HCT116 (cell line): ENCODE results near the gene TBC1D4. TPM values are rescaled to one million over a fixed set of nuclear protein-coding genes. Genes with fewer than 3 reads are reported as not detected.
A peak's percentile ranks its signal among the peaks of the same experiment; 100 is the strongest.

Experiments used
- ATAC-seq: fragments of 200-7000 bp; cut with Tn5 transposase; 2 replicates; pipeline ENCODE4 v1.9.1; 2020; ENCODE audit warnings: mild to moderate bottlenecking, moderate library complexity
- BruUV-seq: library from RNA; stranded (reverse); fragments of 400-500 nt; replicated peaks from 2 replicates; lab custom pipeline; 2021; lab: Mats Ljungman, UMichigan
- CTCF ChIA-PET: fragments of 300-600 bp; sonication (Branson Sonifier 250); formaldehyde crosslinking; loops from one replicate; lab custom pipeline; 2021; ENCODE audit warnings: antibody characterized with exemption; lab: Charles Lee
- POLR2A ChIA-PET: fragments of 300-600, 350-600 bp; sonication (Branson Sonifier 250); formaldehyde crosslinking; loops from one replicate; lab custom pipeline; 2021; ENCODE audit warnings: antibody characterized with exemption; lab: Charles Lee
- RAD21 ChIA-PET, 2 experiments: fragments of 300-600 bp; sonication (Branson Sonifier 250); formaldehyde crosslinking; loops; one replicate each; lab custom pipeline; 2023; ENCODE audit warnings: low total read pairs in 2 of 2; ENCODE audit not compliant: uncharacterized antibody in 2 of 2, unreplicated experiment in 2 of 2, low non-redundant PET in 1 of 2; lab: Charles Lee
- DNase-seq: peaks from one replicate; pipeline ENCODE4 v3.0.0-alpha.2; 2010; ENCODE audit warnings: low read depth, low spot score
- H2AFZ ChIP-seq: fragments of 200-600 bp; shearing (Covaris generic), sonication (generic); 2 replicates; pipeline ENCODE4 v1.6.1; 2017; ENCODE audit warnings: low read depth, mixed run types, mixed read lengths, antibody characterized with exemption, low read length; ENCODE audit not compliant: poor library complexity, severe bottlenecking
- H3K27ac ChIP-seq: 2 replicates; pipeline ENCODE4 v1.5.1; 2012; ENCODE audit warnings: low read depth, low read length
- H3K27me3 ChIP-seq: fragments of 200-600 bp; sonication (generic); 2 replicates; pipeline ENCODE4 v1.6.1; 2016; ENCODE audit warnings: mixed run types, low read length, mixed read lengths; ENCODE audit not compliant: insufficient read depth
- H3K36me3 ChIP-seq, 2 experiments: fragments of 200-500 bp in 1 of 2; fragments of 200-600 bp in 1 of 2; sonication (Bioruptor generic) in 1 of 2; sonication (generic) in 1 of 2; 2 replicates each; pipeline versions ENCODE4 v1.5.1 to v1.6.1; 2014 to 2016; ENCODE audit warnings: low read length in 2 of 2, inconsistent platforms in 1 of 2, mixed read lengths in 1 of 2, mixed run types in 1 of 2; ENCODE audit not compliant: insufficient read depth in 2 of 2, control insufficient read depth in 1 of 2
- H3K4me1 ChIP-seq, 2 experiments: fragments of 200-600 bp in 1 of 2; sonication (generic) in 1 of 2; 2 replicates each; pipeline versions ENCODE4 v1.5.1 to v1.6.1; 2012 to 2017; ENCODE audit warnings: low read length in 2 of 2, inconsistent platforms in 1 of 2, mild to moderate bottlenecking in 1 of 2, mixed read lengths in 1 of 2, mixed run types in 1 of 2, moderate library complexity in 1 of 2; ENCODE audit not compliant: insufficient read depth in 2 of 2, control insufficient read depth in 1 of 2
- H3K4me2 ChIP-seq: fragments of 200-600 bp; sonication (generic); 2 replicates; pipeline ENCODE4 v1.6.1; 2017; ENCODE audit warnings: mixed run types, low read length, mixed read lengths
- H3K4me3 ChIP-seq, 2 experiments: fragments of 200-600 bp in 1 of 2; sonication (generic) in 1 of 2; replicated peaks in 1 of 2; 2 replicates each; pipeline ENCODE4 v1.5.1; 2011 to 2016; ENCODE audit warnings: low read length in 2 of 2, control low read depth in 1 of 2, low read depth in 1 of 2, mild to moderate bottlenecking in 1 of 2, mixed read lengths in 1 of 2, mixed run types in 1 of 2
- H3K79me2 ChIP-seq: fragments of 200-600 bp; sonication (generic); 2 replicates; pipeline ENCODE4 v1.6.1; 2017; ENCODE audit warnings: mild to moderate bottlenecking, mixed run types, low read length, moderate library complexity, mixed read lengths; ENCODE audit not compliant: insufficient read depth
- H3K9ac ChIP-seq: fragments of 200-600 bp; sonication (generic); 2 replicates; pipeline ENCODE4 v1.6.1; 2016; ENCODE audit warnings: low read length, mixed read lengths
- H3K9me2 ChIP-seq: fragments of 200-600 bp; sonication (generic), shearing (Covaris generic); 2 replicates; pipeline ENCODE4 v1.6.1; 2017; ENCODE audit warnings: mixed run types, mild to moderate bottlenecking, moderate library complexity; ENCODE audit not compliant: insufficient read depth
- H3K9me3 ChIP-seq, 2 experiments: fragments of 200-500 bp in 1 of 2; fragments of 200-600 bp in 1 of 2; sonication (Bioruptor generic) in 1 of 2; sonication (generic) in 1 of 2; 2 replicates each; pipeline ENCODE4 v1.6.1; 2014 to 2017; ENCODE audit warnings: low read length in 2 of 2, mixed read lengths in 2 of 2, inconsistent platforms in 1 of 2, low read depth in 1 of 2, mild to moderate bottlenecking in 1 of 2, mixed run types in 1 of 2, moderate library complexity in 1 of 2; ENCODE audit not compliant: control insufficient read depth in 1 of 2, insufficient read depth in 1 of 2
- H4K20me1 ChIP-seq: fragments of 200-600 bp; sonication (generic), shearing (Covaris generic); 2 replicates; pipeline ENCODE4 v1.6.1; 2017; ENCODE audit warnings: mixed run types, mild to moderate bottlenecking, moderate library complexity; ENCODE audit not compliant: insufficient read depth
- CEBPB ChIP-seq: IDR thresholded peaks from 2 replicates; pipeline ENCODE4 v1.6.1; 2012; ENCODE audit warnings: low read depth
- CTCF ChIP-seq, 3 experiments: fragments of 200-600 bp in 1 of 3; sonication (generic) in 1 of 3; IDR thresholded peaks in 2 of 3; conservative IDR thresholded peaks in 1 of 3; 2 replicates each; pipeline ENCODE4 v1.5.1; 2012 to 2017; ENCODE audit warnings: low read depth in 2 of 3, low read length in 2 of 3, antibody characterized with exemption in 1 of 3, borderline replicate concordance in 1 of 3, control low read depth in 1 of 3, mild to moderate bottlenecking in 1 of 3, mixed read lengths in 1 of 3, mixed run types in 1 of 3, moderate library complexity in 1 of 3; ENCODE audit not compliant: insufficient read depth in 1 of 3
- EGR1 ChIP-seq: IDR thresholded peaks from 2 replicates; pipeline ENCODE4 v1.6.1; 2012; ENCODE audit warnings: low read depth
- ELF1 ChIP-seq: IDR thresholded peaks from 2 replicates; pipeline ENCODE4 v1.6.1; 2012; ENCODE audit warnings: low read depth, borderline replicate concordance
- EZH2phosphoT487 ChIP-seq: fragments of 200-600 bp; IDR thresholded peaks from 2 replicates; pipeline ENCODE4 v1.6.1; 2018; ENCODE audit warnings: antibody characterized with exemption, borderline replicate concordance
- FOSL1 ChIP-seq: IDR thresholded peaks from 2 replicates; pipeline ENCODE4 v1.6.1; 2012; ENCODE audit warnings: low read depth
- JUND ChIP-seq: IDR thresholded peaks from 2 replicates; pipeline ENCODE4 v1.6.1; 2012
- POLR2A ChIP-seq: IDR thresholded peaks from 2 replicates; pipeline ENCODE4 v1.7.0; 2011; ENCODE audit warnings: borderline replicate concordance; ENCODE audit not compliant: insufficient read depth, insufficient read length; ENCODE audit errors: extremely low read depth
- REST ChIP-seq: IDR thresholded peaks from 2 replicates; pipeline ENCODE4 v1.6.1; 2012; ENCODE audit warnings: low read depth
- TCF7L2 ChIP-seq: IDR thresholded peaks from 2 replicates; pipeline ENCODE4 v1.7.0; 2011; ENCODE audit warnings: borderline replicate concordance, inconsistent platforms; ENCODE audit not compliant: insufficient read depth, insufficient read length; ENCODE audit errors: extremely low read depth
- ZBTB33 ChIP-seq: IDR thresholded peaks from 2 replicates; pipeline ENCODE4 v1.6.1; 2011; ENCODE audit warnings: mild to moderate bottlenecking, low read length, moderate library complexity; ENCODE audit not compliant: insufficient replicate concordance; ENCODE audit errors: extremely low read depth
- ZNF274 ChIP-seq: fragments of 200-500 bp; sonication (Bioruptor generic); IDR thresholded peaks from 2 replicates; pipeline ENCODE4 v1.6.1; 2014; ENCODE audit warnings: mild to moderate bottlenecking, low read depth, low read length, inconsistent platforms
- intact Hi-C: fragments of 100-400 bp; cut with micrococcal nuclease; formaldehyde crosslinking; loops from 2 replicates; pipeline ENCODE4 v1.10.0; 2022
- total RNA-seq: library from RNA; stranded (reverse); gene quantifications from one replicate; pipeline ENCODE4 v1.2.1, GENCODE V29; 2021; ENCODE audit not compliant: unreplicated experiment

Gene TBC1D4
- total RNA-seq, 1 experiment from 2014 or later = 24.6 TPM

GRCh38 chr13:75492389-75492788 is 10.4 kb upstream of the TBC1D4 start:
- RAD21 ChIA-PET = no interaction called here
- no peak for DNase-seq

GRCh38 chr13:75491376-75491775 is 9.4 kb upstream of the TBC1D4 start:
- H3K36me3 ChIP-seq = no peaks in the 10 kb centered on the region
- intact Hi-C loops = no loop called here
- DNase-seq (no peak), ATAC-seq (no peak)
- H2AFZ ChIP-seq = no peak overlapping the region
- H3K4me1 ChIP-seq = peaks cover 1 to 6% of the 10 kb centered on the region in 2 experiments; a peak in 2 of 4 replicates
- H3K27ac ChIP-seq = no peak overlapping the region
- ChIA-PET RAD21 (interaction anchor here in 1 of 2 experiments (0.5 kb wide), 1 partner anchor 107 kb away, joined by 4 read pairs; no protein-coding TSS in a partner anchor), CTCF (interaction anchor here (2.3 kb wide), 1 partner anchor 9 kb away, joined by 10 read pairs; the partner anchor contains the start of gene TBC1D4), POLR2A (no interaction called here)
- H3K27me3 ChIP-seq = no peaks in the 10 kb centered on the region
- H3K79me2 ChIP-seq = no peaks in the 10 kb centered on the region
- no TSS peak for BruUV-seq
- H3K9me3 ChIP-seq = no peaks in the 10 kb centered on the region
- H3K4me2 ChIP-seq = no peak overlapping the region
- TF ChIP-seq CTCF (IDR thresholded peaks at IDR 0.05 in 2 of 3, conservative IDR thresholded peaks at IDR 0.05 in 1 of 3; ENCODE audit: borderline replicate concordance in 1 of 3, insufficient read depth in 1 of 3, low read depth in 2 of 3, low read length in 2 of 3) = no peak
- no peak for TF ChIP-seq POLR2A
- no peak for TF ChIP-seq ZNF274
- no peak for TF ChIP-seq ZBTB33
- no peak for TF ChIP-seq CEBPB
- TF ChIP-seq REST = no peak
- TF ChIP-seq EZH2phosphoT487 = no peak
- no peak for TF ChIP-seq JUND
- no peak for TF ChIP-seq EGR1
- TF ChIP-seq FOSL1 = no peak
- TF ChIP-seq TCF7L2 = no peak
- no peaks in the 10 kb centered on the region for H3K9me2 ChIP-seq
- no peak overlapping the region for H3K4me3 ChIP-seq
- no peaks in the 10 kb centered on the region for H4K20me1 ChIP-seq
- no peak overlapping the region for H3K9ac ChIP-seq

More at GRCh38 chr13:75492389-75492788, 10.4 kb upstream of the TBC1D4 start:
- H3K36me3 ChIP-seq = no peaks in the 10 kb centered on the region
- no peak overlapping the region for H3K4me3 ChIP-seq
- no peaks in the 10 kb centered on the region for H3K9me2 ChIP-seq
- H3K9me3 ChIP-seq = no peaks in the 10 kb centered on the region
- H3K4me2 ChIP-seq = no peak overlapping the region
- no peaks in the 10 kb centered on the region for H3K79me2 ChIP-seq
- no peaks in the 10 kb centered on the region for H3K27me3 ChIP-seq
- no peak overlapping the region for H2AFZ ChIP-seq
- H4K20me1 ChIP-seq = no peaks in the 10 kb centered on the region
- no peak overlapping the region for H3K27ac ChIP-seq
- H3K9ac ChIP-seq = no peak overlapping the region
- BruUV-seq = no TSS peak
- POLR2A ChIA-PET = no interaction called here
- CTCF ChIA-PET = interaction anchor here (2.3 kb wide), 1 partner anchor 10 kb away, joined by 10 read pairs; the partner anchor contains the start of gene TBC1D4
- peak; percentile 83 for TF ChIP-seq CEBPB
- no peak for TF ChIP-seq ELF1
- TF ChIP-seq FOSL1 = 0 out of 2 replicates have a peak, but pooled peaks have one; percentile 18
- TF ChIP-seq, all 23 proteins: peak for 2
- no peaks in the 10 kb centered on the region; a peak in 1 of 4 replicates for H3K4me1 ChIP-seq
- ATAC-seq = no peak
- intact Hi-C loops = no loop called here
